PC-3 (cell line): ENCODE measurements around the gene ZCCHC7. TPM values are rescaled to one million over a fixed set of nuclear protein-coding genes. Genes with fewer than 3 reads are reported as not detected.

Source experiments
- ATAC-seq: fragments of 200-7000 bp; cut with Tn5 transposase; 2 replicates; pipeline ENCODE4 v1.9.1; 2020; ENCODE audit warnings: mild to moderate bottlenecking, moderate library complexity
- BruUV-seq: library from RNA; stranded (reverse); fragments of 400-500 nt; replicated peaks from 2 replicates; lab custom pipeline; 2021; lab: Mats Ljungman, UMichigan
- CTCF ChIA-PET: fragments of 300-600 bp; sonication (Branson Sonifier 250); formaldehyde crosslinking; loops from one replicate; lab custom pipeline; 2022; ENCODE audit warnings: antibody characterized with exemption; lab: Charles Lee
- POLR2A ChIA-PET: fragments of 300-600 bp; sonication (Branson Sonifier 250); formaldehyde crosslinking; loops from one replicate; lab custom pipeline; 2022; ENCODE audit warnings: antibody characterized with exemption; ENCODE audit not compliant: unreplicated experiment; lab: Charles Lee
- DNase-seq: peaks from one replicate; pipeline ENCODE4 v3.0.0-alpha.2; 2015
- H2AFZ ChIP-seq: fragments of 300-600 bp; sonication (generic); 2 replicates; pipeline ENCODE4 v1.6.0; 2016; ENCODE audit warnings: antibody characterized with exemption, low read length
- H3F3A ChIP-seq: fragments of 300-600 bp; sonication (generic); one replicate; pipeline ENCODE4 v1.6.0; 2017; ENCODE audit warnings: antibody characterized with exemption, low read length, control low read depth, mild to moderate bottlenecking; ENCODE audit not compliant: unreplicated experiment
- H3K27ac ChIP-seq: fragments of 300-600 bp; sonication (generic); 2 replicates; pipeline ENCODE4 v1.5.1; 2016; ENCODE audit warnings: mild to moderate bottlenecking, low read length
- H3K27me3 ChIP-seq: fragments of 300-600 bp; sonication (generic); 2 replicates; pipeline ENCODE4 v1.6.1; 2016; ENCODE audit warnings: low read length, mixed read lengths
- H3K36me3 ChIP-seq: fragments of 300-600 bp; sonication (generic); 2 replicates; pipeline ENCODE4 v1.6.1; 2016; ENCODE audit warnings: low read depth, mixed run types, low read length, mixed read lengths
- H3K4me1 ChIP-seq: fragments of 300-600 bp; sonication (generic); 2 replicates; pipeline ENCODE4 v1.5.1; 2016; ENCODE audit warnings: low read length; ENCODE audit not compliant: insufficient read depth
- H3K4me2 ChIP-seq: fragments of 300-600 bp; sonication (generic); 2 replicates; pipeline ENCODE4 v1.6.0; 2016; ENCODE audit warnings: low read length
- H3K4me3 ChIP-seq: fragments of 300-600 bp; sonication (generic); 2 replicates; pipeline ENCODE4 v1.5.1; 2016; ENCODE audit warnings: mild to moderate bottlenecking, low read length, mixed read lengths
- H3K79me2 ChIP-seq: fragments of 300-600 bp; sonication (generic); 2 replicates; pipeline ENCODE4 v1.6.1; 2017; ENCODE audit warnings: low read length, mixed read lengths
- H3K9ac ChIP-seq: fragments of 300-600 bp; sonication (generic); 2 replicates; pipeline ENCODE4 v1.6.0; 2016; ENCODE audit warnings: mild to moderate bottlenecking, low read length
- H3K9me2 ChIP-seq: fragments of 300-600 bp; sonication (generic); replicated peaks from 2 replicates; pipeline ENCODE4 v1.6.1; 2016; ENCODE audit warnings: mixed run types, low read length, mixed read lengths
- H3K9me3 ChIP-seq: fragments of 300-600 bp; sonication (generic); 2 replicates; pipeline ENCODE4 v1.6.1; 2016; ENCODE audit warnings: low read length, mixed read lengths
- H4K20me1 ChIP-seq: fragments of 300-600 bp; sonication (generic); 2 replicates; pipeline ENCODE4 v1.6.1; 2016; ENCODE audit warnings: low read length, mixed read lengths
- EZH2 ChIP-seq: fragments of 300-600 bp; sonication (generic); IDR thresholded peaks from one replicate; pipeline ENCODE4 v1.6.1; 2017; ENCODE audit warnings: antibody characterized with exemption, mild to moderate bottlenecking, low read length; ENCODE audit not compliant: unreplicated experiment
- EZH2phosphoT487 ChIP-seq: fragments of 300-600 bp; sonication (generic); IDR thresholded peaks from 2 replicates; pipeline ENCODE4 v1.6.1; 2018; ENCODE audit warnings: mild to moderate bottlenecking, antibody characterized with exemption, low read length, borderline replicate concordance
- intact Hi-C: fragments of 100-400 bp; cut with micrococcal nuclease; formaldehyde crosslinking; loops from 2 replicates; pipeline ENCODE4 v1.9.0; 2023
- total RNA-seq: library from RNA; depleted of rRNA; stranded (reverse); fragments of >200 nt; gene quantifications from 2 replicates; pipeline ENCODE4 v1.2.3, GENCODE V29; 2014
- TF ChIP-seq, protein P1 (sequence below): fragments of 300-600 bp; sonication (generic); conservative IDR thresholded peaks from 2 replicates; pipeline ENCODE4 v1.5.1; 2017; ENCODE audit warnings: antibody characterized with exemption, low read depth, mild to moderate bottlenecking, low read length

Gene ZCCHC7
- total RNA-seq, 1 experiment from 2014 or later = 6.5 TPM

GRCh38 chr9:37239224-37239859 lies 119.0 kb downstream of the ZCCHC7 start:
- no peaks in the 10 kb centered on the region for H3K4me1 ChIP-seq
- no peaks in the 10 kb centered on the region for H3K9me2 ChIP-seq
- H3K9ac ChIP-seq = no peak overlapping the region
- intact Hi-C loops = no loop called here
- DNase-seq = no peak
- ChIA-PET POLR2A (no interaction called here), CTCF (no interaction called here)
- ATAC-seq = no peak
- no TSS peak for BruUV-seq
- H3K27me3 ChIP-seq = no peaks in the 10 kb centered on the region
- no peak overlapping the region for H3K4me2 ChIP-seq
- TF ChIP-seq, protein P1, sequence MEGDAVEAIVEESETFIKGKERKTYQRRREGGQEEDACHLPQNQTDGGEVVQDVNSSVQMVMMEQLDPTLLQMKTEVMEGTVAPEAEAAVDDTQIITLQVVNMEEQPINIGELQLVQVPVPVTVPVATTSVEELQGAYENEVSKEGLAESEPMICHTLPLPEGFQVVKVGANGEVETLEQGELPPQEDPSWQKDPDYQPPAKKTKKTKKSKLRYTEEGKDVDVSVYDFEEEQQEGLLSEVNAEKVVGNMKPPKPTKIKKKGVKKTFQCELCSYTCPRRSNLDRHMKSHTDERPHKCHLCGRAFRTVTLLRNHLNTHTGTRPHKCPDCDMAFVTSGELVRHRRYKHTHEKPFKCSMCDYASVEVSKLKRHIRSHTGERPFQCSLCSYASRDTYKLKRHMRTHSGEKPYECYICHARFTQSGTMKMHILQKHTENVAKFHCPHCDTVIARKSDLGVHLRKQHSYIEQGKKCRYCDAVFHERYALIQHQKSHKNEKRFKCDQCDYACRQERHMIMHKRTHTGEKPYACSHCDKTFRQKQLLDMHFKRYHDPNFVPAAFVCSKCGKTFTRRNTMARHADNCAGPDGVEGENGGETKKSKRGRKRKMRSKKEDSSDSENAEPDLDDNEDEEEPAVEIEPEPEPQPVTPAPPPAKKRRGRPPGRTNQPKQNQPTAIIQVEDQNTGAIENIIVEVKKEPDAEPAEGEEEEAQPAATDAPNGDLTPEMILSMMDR = no peak
- TF ChIP-seq EZH2phosphoT487 (no peak), EZH2 (no peak)
- H3K36me3 ChIP-seq = no peaks in the 10 kb centered on the region
- H3F3A ChIP-seq = no peaks in the 10 kb centered on the region
- no peak overlapping the region for H3K27ac ChIP-seq
- no peak overlapping the region for H3K4me3 ChIP-seq
- H4K20me1 ChIP-seq = no peaks in the 10 kb centered on the region
- no peaks in the 10 kb centered on the region for H3K9me3 ChIP-seq
- no peaks in the 10 kb centered on the region for H3K79me2 ChIP-seq
- no peak overlapping the region for H2AFZ ChIP-seq

DNA sequence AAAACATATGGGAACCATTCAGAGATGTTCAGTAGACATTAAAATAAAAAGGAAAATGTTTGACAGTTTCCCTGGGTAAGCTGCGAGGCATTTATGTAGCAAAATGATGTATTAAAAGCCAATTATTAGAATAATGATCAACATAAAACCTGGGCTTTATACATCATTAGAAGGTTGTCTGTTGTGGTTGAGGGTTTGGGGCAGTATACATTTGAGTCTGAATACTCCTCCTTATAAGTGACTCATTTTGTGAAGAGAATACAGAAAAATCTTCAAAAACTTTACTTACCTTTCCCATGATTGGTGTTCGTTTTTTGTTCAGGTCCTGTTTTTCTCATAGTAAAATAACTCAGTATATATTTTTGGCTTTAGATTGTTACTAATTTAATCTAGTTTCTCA lies 119.5 kb downstream of the ZCCHC7 start:
- Histone ChIP-seq H3K9ac (no peak overlapping the region), H3K4me2 (no peak overlapping the region), H4K20me1 (no peaks in the 10 kb centered on the region), H2AFZ (no peak overlapping the region), H3K36me3 (no peaks in the 10 kb centered on the region), H3K9me2 (no peaks in the 10 kb centered on the region), H3K27ac (no peak overlapping the region), H3K9me3 (no peaks in the 10 kb centered on the region), H3K4me1 (no peaks in the 10 kb centered on the region), H3F3A (no peaks in the 10 kb centered on the region), H3K27me3 (no peaks in the 10 kb centered on the region), H3K4me3 (no peak overlapping the region), H3K79me2 (no peaks in the 10 kb centered on the region)
- no TSS peak for BruUV-seq
- POLR2A ChIA-PET = no interaction called here
- DNase-seq = no peak
- no peak for TF ChIP-seq EZH2
- TF ChIP-seq, protein P1 = no peak
- no peak for TF ChIP-seq EZH2phosphoT487
- no peak for ATAC-seq
- intact Hi-C loops = no loop called here
- CTCF ChIA-PET = no interaction called here

DNA sequence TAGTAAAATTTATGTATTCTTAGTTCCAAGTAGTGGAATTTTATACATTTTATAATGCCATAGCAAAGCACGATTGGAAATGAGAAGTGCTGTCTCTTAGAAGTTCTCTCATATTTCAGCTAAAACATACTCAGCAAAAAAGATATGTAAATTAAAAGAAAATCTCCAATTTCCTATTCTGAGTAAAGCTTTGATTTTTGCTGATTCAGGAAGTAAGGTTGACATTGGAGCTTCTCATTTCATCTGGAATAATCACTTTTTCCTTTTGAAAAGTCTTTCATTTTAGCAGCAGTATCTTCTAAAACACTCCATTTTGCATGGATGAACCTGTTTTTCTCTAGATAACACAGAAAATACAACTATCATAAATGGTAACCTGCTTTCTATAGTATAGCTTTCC lies 121.0 kb downstream of the ZCCHC7 start:
- no peaks in the 10 kb centered on the region for H3K36me3 ChIP-seq
- H3F3A ChIP-seq = no peaks in the 10 kb centered on the region
- no peak for DNase-seq
- ChIA-PET POLR2A (no interaction called here), CTCF (no interaction called here)
- TF ChIP-seq EZH2phosphoT487 = no peak
- no peak for TF ChIP-seq EZH2
- TF ChIP-seq, protein P1 = no peak
- BruUV-seq = no TSS peak
- intact Hi-C loops = no loop called here
- H3K27ac ChIP-seq = no peak overlapping the region
- H4K20me1 ChIP-seq = no peaks in the 10 kb centered on the region
- H3K9me2 ChIP-seq = no peaks in the 10 kb centered on the region
- H3K4me1 ChIP-seq = no peaks in the 10 kb centered on the region
- no peak overlapping the region for H3K4me3 ChIP-seq
- H3K9ac ChIP-seq = no peak overlapping the region
- H3K4me2 ChIP-seq = no peak overlapping the region
- no peaks in the 10 kb centered on the region for H3K79me2 ChIP-seq
- H2AFZ ChIP-seq = no peak overlapping the region
- ATAC-seq = no peak
- H3K9me3 ChIP-seq = no peaks in the 10 kb centered on the region
- H3K27me3 ChIP-seq = no peaks in the 10 kb centered on the region
